Measurements from ENCODE around the gene EFNB1.

The EFNB1 gene

DNA sequence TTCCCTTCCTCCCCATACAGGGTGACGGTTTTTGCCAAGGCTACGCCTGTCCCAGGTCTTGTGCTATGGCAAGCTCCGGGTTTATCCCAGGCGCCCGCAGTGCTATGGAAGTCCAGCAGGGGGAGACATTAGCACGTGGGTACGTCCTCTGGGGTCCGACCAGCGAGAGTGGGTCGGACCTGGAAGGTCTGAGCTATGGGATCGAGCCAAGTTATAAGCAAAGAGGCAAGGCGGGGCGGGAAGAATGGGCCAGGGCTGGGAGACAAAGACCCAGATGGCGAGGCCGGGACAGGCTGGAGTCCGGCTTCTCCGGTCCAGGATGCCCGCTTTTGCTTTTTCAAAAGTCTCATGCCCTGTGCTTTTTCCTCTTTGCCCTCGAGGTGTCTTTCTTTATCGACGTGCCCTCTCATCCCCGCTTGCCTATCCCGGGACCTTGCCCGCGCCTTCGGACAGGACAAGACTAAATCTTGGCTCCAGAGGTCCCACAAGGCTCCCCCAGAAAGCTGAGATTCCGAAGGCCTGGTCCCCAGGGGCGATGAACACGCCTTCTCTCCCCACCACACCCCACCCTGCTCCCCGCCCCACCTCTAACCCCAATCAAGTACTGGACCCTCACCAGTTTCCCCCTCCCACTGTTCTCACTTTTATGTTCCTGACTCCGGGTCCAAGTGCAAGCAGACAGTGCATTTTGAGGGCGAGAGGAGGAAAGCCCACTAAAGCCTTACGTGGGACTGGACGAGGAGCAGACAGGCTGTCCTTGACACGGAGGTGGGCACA lies 785 bp upstream of the EFNB1 start:
- DNase-seq: peak; percentile 22

DNA sequence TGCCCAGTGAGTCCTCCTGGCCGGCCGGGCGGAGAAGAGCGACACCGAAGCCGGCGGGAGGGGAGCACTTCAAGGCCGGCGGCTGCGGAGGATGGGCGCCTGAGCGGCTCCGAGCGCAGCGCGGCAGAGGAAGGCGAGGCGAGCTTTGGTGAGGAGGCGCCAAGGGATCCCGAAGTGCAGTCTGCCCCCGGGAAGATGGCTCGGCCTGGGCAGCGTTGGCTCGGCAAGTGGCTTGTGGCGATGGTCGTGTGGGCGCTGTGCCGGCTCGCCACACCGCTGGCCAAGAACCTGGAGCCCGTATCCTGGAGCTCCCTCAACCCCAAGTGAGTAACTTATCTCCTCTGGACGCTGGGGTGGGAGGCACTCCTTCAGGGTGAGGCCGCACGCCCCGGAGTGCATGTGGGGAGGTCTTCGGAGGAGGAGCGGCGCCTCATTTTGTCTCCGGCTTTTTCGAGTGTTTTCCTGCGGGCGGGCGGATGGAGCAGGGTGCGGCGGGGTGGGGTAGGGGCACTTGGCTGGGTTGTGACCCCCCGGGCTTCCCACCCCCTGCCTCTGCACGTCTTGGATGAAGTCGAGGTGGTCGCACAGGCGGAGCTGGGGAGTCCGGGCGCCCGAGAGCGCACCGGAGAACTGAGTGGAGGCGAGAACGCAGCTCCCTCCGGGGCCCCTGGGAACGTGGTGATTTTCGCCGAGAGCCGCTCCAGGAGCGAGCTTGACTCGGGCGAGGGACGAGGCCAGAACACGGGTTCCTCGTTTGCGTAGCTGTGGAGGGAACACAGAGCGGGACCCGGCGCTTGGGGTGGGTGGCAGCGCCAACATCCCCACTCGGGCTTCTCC lies 979 bp downstream of the EFNB1 start:
- no peak for DNase-seq

DNA sequence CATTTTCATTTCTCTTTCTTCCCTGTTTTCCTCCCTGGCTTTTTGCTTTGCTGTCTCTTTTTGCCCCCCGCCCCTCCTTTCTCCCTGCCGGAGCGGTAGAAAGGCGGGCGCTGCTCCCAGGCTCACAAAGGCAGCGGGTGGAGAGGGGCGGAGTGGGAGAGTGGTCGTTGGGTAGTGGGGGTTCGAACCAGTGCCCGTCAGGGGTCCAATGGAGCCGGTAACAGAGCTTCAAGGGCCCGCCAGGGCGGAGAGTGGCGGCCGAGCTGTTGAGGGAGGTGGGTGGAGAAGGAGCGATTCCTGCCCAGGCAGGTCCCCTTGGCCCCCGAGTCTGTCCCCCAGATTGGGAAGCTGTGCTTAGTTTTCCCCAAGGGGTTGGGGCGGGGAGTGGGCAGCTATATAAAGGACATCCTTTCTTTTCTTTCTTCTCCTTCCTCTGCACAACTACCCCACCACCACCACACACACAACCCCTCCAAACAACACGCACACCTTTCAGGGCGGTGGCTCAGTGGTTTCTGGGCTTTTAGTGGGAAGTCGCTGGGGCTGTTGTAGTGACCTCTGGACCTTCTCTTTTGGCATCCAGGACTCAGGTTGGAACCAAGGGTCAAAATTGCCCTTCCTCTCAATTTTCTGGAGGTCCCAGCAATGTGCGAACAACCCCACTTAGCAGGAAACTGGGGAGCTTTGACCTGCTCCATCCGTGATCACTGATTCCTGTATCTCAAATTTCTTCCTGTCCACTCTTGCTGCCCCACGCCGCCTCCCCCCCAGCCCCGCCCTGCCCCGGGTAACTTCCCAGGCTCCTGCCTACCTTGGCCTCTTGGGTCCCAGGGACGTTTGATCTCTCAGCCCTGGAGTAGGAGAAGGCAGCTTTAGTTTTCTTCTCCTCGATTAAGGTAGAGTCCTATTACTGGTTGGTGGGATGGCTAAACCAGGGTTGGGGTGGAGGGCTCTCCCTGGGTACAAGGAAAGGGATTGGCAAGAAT lies 1.9 kb downstream of the EFNB1 start:
- DNase-seq: no peak

DNA sequence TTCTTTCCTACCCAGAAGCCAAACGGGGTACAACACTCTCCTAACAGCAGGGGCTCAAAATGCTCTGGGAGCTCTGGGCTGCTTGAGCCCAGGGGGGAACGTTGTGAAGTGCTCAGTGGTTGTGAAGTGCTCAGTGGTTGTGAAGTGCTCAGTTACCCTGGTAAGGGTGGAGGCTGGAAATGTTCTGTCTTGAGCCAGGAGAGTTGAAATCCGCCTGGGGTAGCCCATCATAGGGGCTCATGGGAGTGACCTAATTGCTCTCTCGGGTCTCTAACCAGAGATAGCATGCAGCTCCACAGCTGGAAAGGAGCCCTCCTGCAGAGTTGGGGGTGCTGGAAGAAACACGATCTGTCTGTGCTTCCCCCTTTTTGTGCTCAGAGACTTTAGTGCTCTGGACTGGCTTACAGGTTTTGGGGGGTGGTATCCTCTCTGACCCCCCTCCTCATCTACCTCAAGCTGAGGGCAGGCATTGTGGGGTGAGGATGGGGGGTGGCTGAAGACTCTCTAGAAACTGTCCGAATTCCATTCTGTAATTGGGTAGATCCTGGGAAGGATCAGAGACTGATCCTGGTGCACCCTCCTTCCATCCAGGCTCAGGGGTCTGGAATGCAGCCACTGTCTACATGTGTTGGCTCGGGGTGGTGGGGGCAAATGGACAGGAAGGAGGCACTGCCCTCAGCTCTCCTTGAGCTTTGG lies 2.7 kb downstream of the EFNB1 start:
- no peak for DNase-seq

DNA sequence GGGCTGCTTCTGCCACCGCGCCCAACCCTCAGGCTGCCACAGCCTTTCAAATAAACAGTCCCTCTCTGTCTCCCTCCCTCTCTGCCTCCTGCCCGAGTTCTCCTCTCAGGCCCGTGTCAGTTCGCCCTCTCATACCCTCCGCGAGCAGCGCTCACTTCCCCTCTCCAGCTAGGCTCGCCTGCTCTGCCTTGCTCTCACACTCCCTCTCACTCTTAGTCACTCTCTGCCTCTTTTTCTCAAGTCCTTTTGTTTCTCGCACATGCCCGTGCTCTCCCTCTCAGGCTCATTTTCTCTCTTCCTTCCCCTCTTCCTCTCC lies 3.2 kb downstream of the EFNB1 start:
- DNase-seq: peak; percentile 77

DNA sequence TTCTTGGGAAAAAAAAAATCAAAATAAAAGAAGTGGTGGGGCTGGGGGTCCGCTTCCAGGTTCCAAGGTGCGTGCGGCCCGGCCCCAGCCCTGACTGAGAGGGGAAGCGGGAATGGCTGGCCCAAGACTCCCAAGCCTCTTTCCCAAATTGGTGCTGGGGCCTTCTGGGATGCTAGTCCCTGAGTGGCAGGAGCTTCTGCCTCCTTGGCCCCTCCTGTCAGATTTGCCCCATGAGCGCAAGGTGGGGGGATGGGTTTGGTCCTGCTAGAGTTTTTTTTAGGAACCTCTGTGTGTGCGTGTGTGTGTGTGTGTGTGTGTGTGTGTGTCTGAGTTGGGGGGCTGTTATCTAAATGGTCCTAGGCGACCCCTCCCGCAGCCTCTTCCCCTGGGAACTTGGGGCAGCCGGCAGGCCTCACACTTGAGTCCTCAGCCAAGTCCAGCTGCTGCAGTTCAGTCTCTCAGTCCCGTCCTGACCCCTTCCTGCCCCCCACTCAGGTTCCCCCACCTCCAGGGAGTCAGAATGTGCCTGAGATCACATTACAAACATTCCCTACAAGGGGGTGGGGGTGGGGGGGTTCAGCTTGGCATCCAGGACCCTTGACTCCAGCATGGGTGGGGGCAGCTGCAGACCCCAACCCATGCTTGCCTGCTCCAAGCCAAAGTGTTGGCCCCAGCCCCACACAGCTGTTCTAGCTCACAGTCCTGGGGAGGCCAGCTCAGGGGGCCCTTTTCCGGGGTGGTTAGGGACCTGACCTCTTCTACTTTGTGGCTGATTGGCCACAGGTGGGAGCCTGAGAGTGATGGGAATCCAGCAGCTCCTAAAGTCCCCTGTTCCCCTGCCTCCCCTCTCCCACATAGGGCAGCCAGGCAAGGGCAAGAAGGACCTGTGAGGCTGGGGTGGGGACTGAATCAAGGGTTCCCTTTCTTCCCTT lies 4.0 kb downstream of the EFNB1 start:
- no peak for DNase-seq

GRCh38 chrX:68833448-68833805 lies 4.6 kb downstream of the EFNB1 start:
- DNase-seq: no peak

- no peak for DNase-seq
Observed at GRCh38 chrX:68833855-68834331, 5.1 kb downstream of the EFNB1 start.

- no peak for DNase-seq
Observed at GRCh38 chrX:68834371-68835103, 5.7 kb downstream of the EFNB1 start.

GRCh38 chrX:68835104-68835442 lies 6.3 kb downstream of the EFNB1 start:
- DNase-seq: no peak

DNA sequence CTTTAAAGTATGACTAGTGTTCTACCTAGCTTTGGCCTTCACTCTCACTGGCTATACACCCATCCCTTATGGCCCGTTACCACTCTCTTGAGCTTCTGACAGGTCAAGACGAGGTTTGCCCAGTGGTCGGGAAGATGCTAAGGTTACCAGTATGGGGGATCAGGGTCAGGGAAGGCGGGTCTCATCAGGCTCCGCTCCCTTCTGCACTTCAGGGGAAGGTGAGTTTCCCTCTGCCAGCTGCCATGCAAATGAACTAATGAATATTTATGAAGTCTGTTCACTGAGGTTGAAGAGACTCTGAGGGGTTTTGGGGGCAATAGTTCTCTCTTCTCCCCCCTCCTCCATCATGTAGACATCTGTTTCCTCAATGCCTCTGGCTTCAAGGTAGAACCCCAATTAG lies 6.6 kb downstream of the EFNB1 start:
- DNase-seq: no peak

GRCh38 chrX:68837119-68837518 lies 8.3 kb downstream of the EFNB1 start:
- DNase-seq: no peak

DNA sequence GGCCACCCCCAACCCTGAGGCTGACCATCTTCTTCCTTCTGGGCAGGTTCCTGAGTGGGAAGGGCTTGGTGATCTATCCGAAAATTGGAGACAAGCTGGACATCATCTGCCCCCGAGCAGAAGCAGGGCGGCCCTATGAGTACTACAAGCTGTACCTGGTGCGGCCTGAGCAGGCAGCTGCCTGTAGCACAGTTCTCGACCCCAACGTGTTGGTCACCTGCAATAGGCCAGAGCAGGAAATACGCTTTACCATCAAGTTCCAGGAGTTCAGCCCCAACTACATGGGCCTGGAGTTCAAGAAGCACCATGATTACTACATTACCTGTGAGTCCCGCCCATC lies 9.7 kb downstream of the EFNB1 start:
- DNase-seq: no peak

GRCh38 chrX:68839771-68840170 lies 10.9 kb downstream of the EFNB1 start:
- no peak for DNase-seq

GRCh38 chrX:68840256-68840655 lies 11.4 kb downstream of the EFNB1 start:
- no peak for DNase-seq

DNA sequence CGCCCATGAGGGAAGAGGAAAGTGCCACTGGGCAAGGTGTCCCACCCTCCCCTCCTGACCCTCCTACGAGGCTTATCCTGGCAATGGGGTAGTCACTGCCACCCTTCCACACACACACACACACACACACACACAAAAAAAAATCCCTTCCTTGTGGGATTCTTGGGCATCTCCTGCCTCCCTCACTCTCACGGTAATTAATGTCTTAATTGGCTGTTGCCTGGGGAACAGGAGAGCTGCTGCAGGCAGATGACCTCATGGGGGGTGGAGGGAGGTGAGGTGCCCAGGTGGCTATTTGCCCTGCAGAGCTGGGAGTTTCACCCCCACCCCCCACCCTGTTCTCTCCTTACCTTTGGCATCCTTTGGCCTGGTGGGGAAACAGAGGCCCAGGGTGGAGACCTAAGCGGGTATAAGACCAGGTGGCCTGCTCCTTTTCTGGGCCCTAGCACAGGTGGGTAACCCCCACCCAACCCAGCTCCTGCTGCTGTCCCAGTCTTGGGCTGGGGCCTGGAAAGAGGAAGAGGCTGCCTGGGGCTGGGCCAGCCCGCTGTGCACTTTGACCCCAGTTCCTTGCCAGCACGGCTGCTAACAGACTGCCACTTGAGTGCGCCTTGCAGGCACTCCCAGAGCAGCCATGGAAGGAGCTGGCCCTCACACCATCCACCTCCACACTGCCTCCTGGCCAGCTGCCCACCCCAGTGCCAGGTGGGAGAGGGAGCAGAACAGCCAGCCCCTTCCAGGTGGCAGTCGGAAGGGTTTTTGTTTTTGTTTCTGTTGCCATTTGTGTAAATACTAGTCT lies 12.6 kb downstream of the EFNB1 start:
- peak; percentile 37 for DNase-seq

DNA sequence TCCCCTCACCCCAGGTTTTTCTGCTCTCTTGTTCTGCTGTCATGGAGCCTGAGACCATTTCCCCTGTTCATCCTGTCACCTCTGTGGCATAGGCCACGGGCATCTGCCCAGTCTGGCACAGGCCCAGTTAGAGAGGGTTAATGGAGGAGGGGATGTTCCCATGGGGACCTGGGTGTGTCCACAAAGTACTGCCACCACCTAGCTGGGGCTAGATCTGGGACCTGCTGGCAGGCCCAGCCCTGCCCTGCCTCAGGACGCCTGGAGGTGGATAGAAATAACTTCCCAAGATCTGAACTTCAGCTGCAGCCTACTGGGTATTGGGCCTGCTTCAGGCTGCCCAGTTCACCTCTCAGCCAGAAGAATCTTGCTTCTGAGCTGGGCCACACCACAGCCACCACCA lies 13.5 kb downstream of the EFNB1 start:
- no peak for DNase-seq

DNA sequence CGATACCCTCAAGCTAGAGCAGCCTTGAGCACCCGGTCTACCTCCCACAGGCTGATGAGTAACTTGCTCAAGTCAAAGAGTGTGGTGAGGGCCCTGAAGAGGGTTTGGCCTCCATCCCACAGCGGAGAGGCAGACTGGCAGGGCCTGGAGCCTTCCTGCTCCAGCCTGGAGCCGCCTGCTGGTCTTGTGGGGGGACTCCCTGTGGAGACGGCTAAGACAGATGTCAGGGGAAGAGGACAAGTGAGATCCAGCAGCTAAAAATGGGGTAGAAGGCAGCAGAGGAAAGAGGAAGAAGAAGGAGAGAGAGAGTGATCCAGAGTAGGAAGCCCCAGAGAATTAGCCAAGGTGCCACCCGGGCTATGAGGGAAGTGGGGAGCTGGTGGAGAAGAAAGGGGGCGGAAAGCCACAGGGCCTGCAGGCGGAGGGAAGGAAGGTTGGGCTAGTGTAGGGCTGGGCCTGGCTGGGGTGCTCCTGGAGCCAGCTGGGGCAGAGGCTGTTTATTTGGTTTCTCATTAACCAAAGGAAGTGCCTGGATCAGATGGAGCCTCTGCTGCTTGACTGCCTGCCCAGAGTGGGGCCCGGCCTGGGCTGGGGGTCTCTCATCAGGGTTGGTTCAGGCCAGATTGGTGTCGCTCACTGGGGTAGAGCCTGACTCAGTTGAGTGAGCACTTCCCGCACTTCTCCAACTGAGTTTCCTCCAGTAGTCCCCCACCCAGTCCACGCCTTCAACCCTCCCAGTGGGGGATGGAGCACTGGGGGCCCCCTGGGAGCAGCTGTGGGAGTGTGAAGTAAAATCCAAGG lies 14.2 kb downstream of the EFNB1 start:
- peak; percentile 83 for DNase-seq

DNA sequence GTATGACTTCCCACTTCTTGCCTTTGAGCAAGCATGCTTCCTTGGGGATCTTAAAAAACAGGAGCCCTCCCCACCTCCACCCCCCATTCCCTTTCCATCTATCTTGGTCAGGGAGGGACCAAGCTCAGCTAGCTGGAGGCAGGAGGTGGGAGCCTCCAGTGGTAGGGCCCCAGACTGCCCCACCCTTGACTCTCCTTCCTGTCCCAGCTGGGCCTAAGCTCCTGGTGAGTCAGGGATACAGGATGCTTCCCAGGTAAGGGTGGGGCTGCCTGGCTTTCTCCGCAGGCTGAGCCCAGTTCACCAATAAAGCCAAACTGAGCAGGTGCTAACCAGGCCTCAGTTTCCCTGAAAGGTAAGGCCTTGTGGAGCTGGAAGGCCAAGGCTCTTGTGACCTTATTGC lies 15.2 kb downstream of the EFNB1 start:
- DNase-seq: no peak

All from MV-4-11 (cell line).